Esophagus muscularis mucosa (tissue), 3 donors: ENCODE results near the gene FAM120B.

Experiments
- CTCF ChIP-seq, 3 experiments: fragments of 200-600 bp in 2 of 3; fragments of 450-650 bp in 1 of 3; sonication (generic) in 2 of 3; IDR thresholded peaks; one replicate each; pipeline ENCODE4 v1.5.1; 2017 to 2019; ENCODE audit warnings: antibody characterized with exemption in 3 of 3, mild to moderate bottlenecking in 2 of 3, moderate library complexity in 1 of 3
- POLR2A ChIP-seq: fragments of 450-650 bp; IDR thresholded peaks from one replicate; pipeline ENCODE4 v1.6.1; 2017; ENCODE audit warnings: antibody characterized with exemption, moderate library complexity, mild to moderate bottlenecking, low read depth
- POLR2AphosphoS5 ChIP-seq, 2 donors: sonication (generic); formaldehyde crosslinking; IDR thresholded peaks; one replicate each; pipeline ENCODE4 v1.6.1; 2017; ENCODE audit warnings: antibody characterized with exemption in 2 of 2

DNA sequence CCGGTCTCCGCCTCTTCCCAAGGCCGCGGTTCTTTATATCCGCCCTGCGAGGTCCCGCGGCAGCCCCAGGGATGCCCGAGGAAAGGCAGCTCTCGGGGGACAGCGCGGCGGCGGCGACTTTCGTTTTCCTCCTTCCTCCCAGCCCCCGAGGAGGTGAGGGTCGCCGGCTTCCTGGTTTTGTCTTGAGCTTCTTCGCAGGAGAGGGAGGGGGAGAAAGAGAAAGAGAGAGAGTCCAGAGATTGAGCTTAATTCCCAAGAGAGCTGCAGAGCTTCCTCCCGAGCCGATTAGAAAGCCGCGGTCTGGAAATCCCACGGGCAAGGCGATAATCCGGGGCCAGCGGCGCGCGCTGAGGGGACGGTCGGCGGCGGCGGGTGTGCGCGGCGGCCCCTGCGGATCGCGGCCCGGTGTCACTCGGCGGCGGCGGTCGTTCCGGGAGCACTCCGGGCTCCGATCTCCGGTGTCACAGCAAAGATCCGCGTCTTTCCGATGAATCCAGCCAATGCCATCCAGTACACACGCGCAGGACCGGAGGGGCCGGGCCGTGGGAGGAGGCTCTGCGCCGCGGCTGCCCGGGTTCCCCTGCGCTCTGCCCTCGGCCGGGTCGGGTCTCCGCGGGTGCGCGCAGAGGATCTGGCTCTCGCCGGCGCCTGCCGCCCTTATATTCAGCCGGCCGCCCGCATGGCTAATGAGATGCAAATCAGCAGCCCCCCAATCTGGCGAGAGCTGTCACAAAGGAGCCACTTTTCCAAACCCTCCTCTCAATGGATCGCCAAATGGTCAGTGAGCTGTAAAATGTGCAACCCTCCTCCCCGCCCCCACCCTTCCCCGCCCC, 16.0 kb upstream of the FAM120B start, which contains the start of gene DLL1:
- TF ChIP-seq CTCF (IDR thresholded peaks at IDR 0.05) (no peak), POLR2A (no peak), POLR2AphosphoS5 (IDR thresholded peaks at IDR 0.05) (peak; percentile 33 to 35)
